GM19468 (cell line): ENCODE data around the gene SLC4A5.

Experiments used
- ATAC-seq: cut with Tn5 transposase; IDR thresholded peaks from one replicate; pipeline ENCODE4 v1.9.1; 2021; ENCODE audit warnings: mild to moderate bottlenecking, moderate library complexity, moderate number of reproducible peaks; ENCODE audit not compliant: unreplicated experiment; ENCODE audit errors: extremely low read depth

Gene SLC4A5

GRCh38 chr2:74343316-74343715 lies at the start of gene SLC4A5:
Gene SLC4A5 (minus strand): TSS chr2:74343416. CDS start chr2:74315023, 28,393 bp downstream.
- no peak for ATAC-seq

GRCh38 chr2:74392449-74392743 lies 49.2 kb upstream of the SLC4A5 start:
- ATAC-seq = no peak

DNA sequence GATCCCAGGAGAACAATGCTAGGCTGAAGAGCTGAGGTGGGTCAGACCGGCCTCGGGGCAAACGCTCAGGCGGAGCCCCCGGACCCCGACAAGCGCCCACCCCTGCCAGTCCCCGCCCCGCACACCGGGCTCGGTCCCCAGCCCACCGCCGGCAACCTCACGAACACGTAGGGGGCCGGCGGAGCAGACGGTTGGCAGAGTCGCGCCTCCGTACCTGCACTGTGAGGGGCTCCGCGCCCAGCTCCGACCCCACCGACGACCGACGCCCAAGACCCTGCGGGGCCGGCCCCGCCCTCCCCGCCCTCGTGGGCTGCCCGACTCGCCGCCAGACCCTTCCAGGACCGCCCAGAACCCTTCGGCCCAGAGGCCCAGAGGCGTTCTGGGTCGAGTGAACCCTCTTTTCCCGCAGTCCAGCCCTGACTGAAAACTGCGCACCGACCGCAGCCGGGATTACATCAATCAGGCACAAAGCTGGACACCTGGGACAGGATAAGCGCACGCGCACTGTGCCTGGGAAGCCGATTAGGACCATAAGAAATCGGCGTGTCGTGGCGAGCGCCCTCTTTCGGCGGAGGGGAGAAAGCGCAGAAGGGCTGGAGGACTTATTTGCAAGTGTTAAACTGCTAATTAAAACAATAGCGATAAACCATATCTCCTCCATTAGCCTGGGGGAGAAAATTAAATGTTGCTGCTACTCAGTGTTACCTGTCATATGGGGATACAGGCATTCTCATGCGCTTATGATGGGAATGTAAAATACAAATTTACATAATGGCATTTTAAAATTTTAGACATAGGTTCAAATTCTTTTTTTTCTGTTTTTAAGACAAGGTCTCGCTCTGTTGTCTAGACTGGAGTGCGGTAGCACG lies 48.6 kb upstream of the SLC4A5 start:
- peak; percentile 36 for ATAC-seq

- ATAC-seq = no peak
These were observed 48.0 kb upstream of the SLC4A5 start for GRCh38 chr2:74391209-74391579.

DNA sequence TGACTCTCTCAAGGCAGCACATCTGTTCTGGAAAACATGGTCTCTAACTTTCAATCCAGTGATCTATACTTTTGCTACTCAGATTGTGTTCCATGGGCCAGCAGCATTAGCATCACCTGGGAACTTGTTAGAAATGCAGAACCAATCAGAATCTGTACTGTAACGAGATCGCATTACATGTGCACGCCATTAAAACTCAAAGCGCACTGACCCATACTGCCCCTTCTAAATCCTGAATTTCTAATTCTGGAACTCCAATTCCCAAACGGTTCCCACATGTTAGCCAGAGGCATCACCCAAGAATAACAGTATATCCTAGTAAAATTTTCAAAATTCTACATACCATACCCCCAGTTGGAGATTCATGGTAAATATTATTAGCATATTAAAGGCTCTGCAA lies 47.4 kb upstream of the SLC4A5 start:
- ATAC-seq = no peak

GRCh38 chr2:74387346-74387745 lies 44.1 kb upstream of the SLC4A5 start:
- no peak for ATAC-seq

DNA sequence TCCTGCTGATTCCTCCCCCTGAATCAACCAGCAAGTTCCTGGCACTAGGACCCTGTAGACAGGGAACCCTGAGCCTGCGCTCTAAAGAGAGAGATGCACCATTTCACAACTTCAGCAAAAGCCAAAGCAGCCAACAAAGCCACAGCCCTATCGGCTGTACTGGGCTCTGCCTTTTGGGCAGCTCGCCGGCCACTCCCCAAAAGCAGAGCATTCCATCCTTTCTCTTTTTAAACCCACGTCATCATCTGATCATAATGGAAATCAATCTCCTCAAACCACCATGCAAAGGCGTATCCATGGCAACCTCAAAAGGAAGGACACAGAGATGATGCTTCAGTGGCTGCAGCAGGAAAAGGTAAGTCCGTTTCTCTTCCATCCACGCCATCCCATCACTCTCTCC lies 42.2 kb upstream of the SLC4A5 start:
- no peak for ATAC-seq

GRCh38 chr2:74384051-74384450 lies 40.8 kb upstream of the SLC4A5 start:
- no peak for ATAC-seq

GRCh38 chr2:74383254-74383653 lies 40.0 kb upstream of the SLC4A5 start:
- no peak for ATAC-seq

DNA sequence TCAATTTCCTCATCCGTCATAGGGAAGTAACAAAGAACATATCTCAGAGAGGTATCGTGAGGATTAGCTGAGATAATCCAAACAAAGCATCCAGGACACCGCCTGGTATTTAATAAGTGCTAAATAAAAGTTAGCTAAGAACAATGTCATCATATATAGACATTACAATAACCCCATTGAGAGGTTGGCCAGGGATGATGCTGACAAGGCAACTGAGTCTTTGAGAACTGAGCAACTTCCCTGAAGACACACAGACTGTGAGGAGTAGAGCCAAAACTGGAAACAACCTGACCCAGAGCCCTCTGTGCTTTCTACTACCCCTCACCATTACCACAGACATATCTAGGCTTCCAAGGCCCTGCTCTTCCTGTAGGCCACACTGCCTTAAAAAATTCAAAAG lies 38.5 kb upstream of the SLC4A5 start:
- no peak for ATAC-seq

DNA sequence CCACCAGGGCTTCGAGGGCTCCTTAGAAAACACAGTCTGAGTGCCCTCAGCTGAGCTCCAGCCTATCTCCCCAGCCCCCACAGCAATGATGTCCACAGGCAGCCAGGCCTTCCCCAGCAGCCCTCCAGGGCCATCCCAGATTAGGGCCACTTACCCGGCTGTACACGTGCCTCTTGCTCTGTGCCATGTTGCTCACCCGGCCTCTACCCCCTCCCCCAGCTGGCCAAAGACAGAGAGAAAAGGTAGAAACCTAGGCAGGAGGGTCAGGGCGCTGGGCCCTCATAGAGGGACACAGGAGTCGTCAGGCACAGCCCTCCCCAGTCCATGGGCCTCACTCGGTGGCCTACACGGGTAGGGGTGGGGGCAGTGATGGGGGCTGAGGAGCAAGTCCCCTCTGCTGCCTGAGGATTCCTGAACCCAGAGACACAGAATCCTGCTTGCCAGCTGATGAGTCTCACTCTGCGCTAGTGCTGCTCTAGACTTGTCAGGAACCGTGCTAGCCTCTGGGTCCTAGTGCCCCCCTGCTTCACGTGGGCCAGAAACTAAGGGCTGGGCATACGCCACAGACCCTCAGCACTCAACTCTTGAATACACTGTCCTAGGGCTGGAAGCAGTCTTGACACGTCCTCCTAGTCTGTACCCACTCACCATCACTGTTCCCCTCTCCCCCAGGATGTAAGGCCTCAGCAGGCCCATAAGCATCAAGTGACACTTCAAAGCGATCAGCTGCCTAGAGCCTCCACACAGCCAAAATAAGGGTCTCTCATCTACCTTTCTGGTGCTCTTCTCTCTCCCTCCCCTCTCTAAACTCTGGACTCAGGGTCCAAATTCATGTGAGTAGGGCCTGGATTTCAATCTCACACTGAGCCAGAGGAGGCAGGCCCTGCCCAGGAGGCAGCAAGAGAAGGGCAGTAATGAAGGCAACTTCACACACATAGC lies 36.9 kb upstream of the SLC4A5 start, which contains the start of gene DCTN1:
TSS of gene DCTN1 (minus strand) at position 461 of the 939 bp plus-strand sequence. CDS start at position 187, 274 bp downstream.
- ATAC-seq = no peak

DNA sequence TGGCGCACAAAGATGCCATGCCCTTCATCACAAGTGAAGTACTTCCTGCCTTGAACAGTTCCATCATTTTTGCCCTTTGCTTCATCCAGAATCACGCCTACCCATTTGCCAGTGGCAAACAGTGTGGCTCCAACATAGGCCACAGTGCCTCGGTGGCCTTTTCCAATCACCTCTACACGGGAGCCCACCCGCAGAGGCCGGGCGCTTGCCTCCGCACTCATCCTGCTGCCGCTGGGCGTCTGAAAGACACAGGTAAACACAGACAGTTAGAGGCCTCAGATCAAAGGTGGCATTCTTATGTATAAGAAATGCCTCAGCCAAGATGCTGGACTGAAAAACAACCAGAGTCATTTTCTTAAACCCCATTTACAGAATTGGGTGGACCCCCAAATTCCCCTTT lies 34.8 kb upstream of the SLC4A5 start:
- no peak for ATAC-seq

DNA sequence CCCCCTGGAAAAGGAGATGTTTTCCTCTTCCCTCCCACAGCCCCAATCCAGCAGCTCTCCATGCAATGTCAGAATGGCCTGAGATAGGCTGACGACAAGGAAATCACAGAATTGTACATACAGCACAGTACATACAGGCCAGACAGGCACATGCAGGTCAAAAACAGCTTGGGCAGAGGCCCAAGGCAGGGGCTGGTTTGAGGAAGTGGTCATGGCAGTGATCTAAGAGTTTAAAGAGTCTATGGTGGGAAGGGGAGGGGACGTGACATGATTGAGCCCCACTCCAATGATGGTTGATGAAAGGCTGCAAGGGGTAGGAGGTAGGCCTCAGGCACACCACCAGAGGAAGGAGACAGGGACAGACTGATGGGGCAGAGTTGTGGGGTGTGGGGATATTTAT lies 32.6 kb upstream of the SLC4A5 start:
- no peak for ATAC-seq

GRCh38 chr2:74374509-74375205 lies 31.4 kb upstream of the SLC4A5 start:
- ATAC-seq = no peak

GRCh38 chr2:74373985-74374384 lies 30.8 kb upstream of the SLC4A5 start:
- ATAC-seq = no peak

GRCh38 chr2:74373221-74373676 lies 30.0 kb upstream of the SLC4A5 start:
- ATAC-seq = no peak

GRCh38 chr2:74372674-74373073 lies 29.5 kb upstream of the SLC4A5 start:
- ATAC-seq = no peak

DNA sequence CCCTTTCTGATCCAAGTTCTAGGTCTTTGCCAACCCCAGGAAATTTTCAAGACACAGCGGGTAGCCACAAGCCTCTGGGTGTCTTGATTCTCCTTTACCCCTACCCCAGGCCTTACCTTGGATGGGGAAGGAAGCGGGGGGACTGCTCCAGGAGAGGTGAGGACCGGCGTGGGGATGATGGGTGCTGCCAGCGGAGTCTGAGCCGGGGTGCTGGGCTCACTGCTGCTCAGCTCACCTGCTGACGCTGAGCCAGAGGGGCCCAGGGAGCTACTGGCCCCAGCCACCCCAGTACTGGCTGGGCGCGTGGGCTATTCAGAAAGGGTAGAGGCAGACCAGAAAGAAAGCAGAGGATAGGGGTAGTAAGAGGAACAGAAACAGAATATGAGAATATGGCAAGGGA lies 28.2 kb upstream of the SLC4A5 start:
- ATAC-seq = no peak

DNA sequence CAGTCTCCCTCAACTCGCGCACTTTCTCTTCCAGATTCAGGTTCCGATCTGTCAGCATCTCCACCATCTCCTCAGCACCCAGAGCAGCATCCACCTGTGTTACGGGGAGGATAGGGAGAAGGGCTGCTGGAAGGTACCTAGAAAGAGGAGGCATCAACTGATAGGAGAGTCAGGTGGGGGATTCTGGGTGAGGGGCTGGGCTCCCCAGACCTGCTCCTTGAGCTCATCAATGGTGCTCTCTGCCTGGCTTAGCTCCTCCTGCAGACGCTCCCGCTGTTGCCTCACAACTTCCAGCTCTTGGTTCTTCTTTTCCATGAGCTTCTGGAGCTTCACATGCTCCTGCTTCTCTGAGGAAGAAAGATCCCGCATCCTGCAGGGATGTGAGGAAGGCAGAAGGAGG lies 26.8 kb upstream of the SLC4A5 start:
- no peak for ATAC-seq

DNA sequence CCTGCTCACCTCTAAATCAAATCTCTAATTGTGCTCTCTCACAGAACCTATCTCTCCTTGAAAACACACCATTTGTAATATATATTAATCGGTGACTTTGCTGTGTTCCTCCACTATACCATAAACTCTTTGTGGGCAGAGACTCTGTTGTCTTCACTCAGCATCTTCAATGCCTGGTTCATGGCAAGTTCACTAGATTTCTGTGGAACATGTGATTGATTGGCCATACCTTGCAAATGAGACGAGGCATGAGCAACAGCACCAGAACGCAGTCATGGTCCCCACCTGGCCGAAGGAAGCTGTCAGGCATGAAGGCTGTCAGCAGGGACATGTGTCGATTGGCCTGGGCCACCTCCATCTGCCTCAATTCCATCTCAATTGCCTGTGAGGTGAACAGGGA lies 25.3 kb upstream of the SLC4A5 start:
- ATAC-seq = no peak

GRCh38 chr2:74367789-74368188 lies 24.6 kb upstream of the SLC4A5 start:
- no peak for ATAC-seq
